Breast epithelium (tissue), 4 donors: ENCODE data around the gene CRIM1. TPM values are rescaled to one million over a fixed set of nuclear protein-coding genes. Genes with fewer than 3 reads are reported as not detected.

Experiments
- DNase-seq, 2 donors: peaks; one replicate each; pipeline ENCODE4 v3.0.0-alpha.2; 2019; ENCODE audit warnings: low spot score in 2 of 2
- H3K27ac ChIP-seq, 2 donors: fragments of 200-600 bp; sonication (generic) in 1 of 2; one replicate each; pipeline ENCODE4 v1.5.1; 2016 to 2019; ENCODE audit warnings: mild to moderate bottlenecking in 1 of 2
- H3K27me3 ChIP-seq, 2 donors: fragments of 200-600 bp; sonication (generic) in 1 of 2; one replicate each; pipeline versions ENCODE4 v1.5.1 to v1.6.0; 2017 to 2019; ENCODE audit warnings: control low read depth in 1 of 2, mild to moderate bottlenecking in 1 of 2
- H3K36me3 ChIP-seq: fragments of 200-600 bp; one replicate; pipeline ENCODE4 v1.5.1; 2019
- H3K4me1 ChIP-seq, 2 donors: fragments of 200-600 bp; sonication (generic); one replicate each; pipeline ENCODE4 v1.5.1; 2016 to 2019; ENCODE audit warnings: control low read depth in 1 of 2
- H3K4me3 ChIP-seq, 3 donors: fragments of 200-600 bp; sonication (generic); 1 replicate in 2 of 3; 2 replicates in 1 of 3; pipeline ENCODE4 v1.5.1; 2016 to 2019; ENCODE audit warnings: mild to moderate bottlenecking in 3 of 3, moderate library complexity in 2 of 3
- H3K9me3 ChIP-seq, 2 donors: fragments of 200-600 bp; sonication (generic) in 1 of 2; one replicate each; pipeline ENCODE4 v1.5.1; 2016 to 2019; ENCODE audit warnings: control low read depth in 1 of 2
- CTCF ChIP-seq, 3 donors: fragments of 450-650 bp; IDR thresholded peaks; one replicate each; pipeline ENCODE4 v1.5.1; 2016 to 2017; ENCODE audit warnings: antibody characterized with exemption in 3 of 3, mild to moderate bottlenecking in 3 of 3, moderate library complexity in 3 of 3
- POLR2A ChIP-seq: fragments of 450-650 bp; IDR thresholded peaks from one replicate; pipeline ENCODE4 v1.6.1; 2016; ENCODE audit warnings: antibody characterized with exemption, mild to moderate bottlenecking, moderate library complexity
- POLR2AphosphoS5 ChIP-seq, 3 donors: sonication (generic); formaldehyde crosslinking; IDR thresholded peaks; one replicate each; pipeline ENCODE4 v1.6.1; 2017; ENCODE audit warnings: antibody characterized with exemption in 3 of 3
- intact Hi-C: fragments of 100-400 bp; cut with DNase I; formaldehyde crosslinking; loops from one replicate; pipeline ENCODE4 v1.15.1; 2023; ENCODE audit warnings: low total_unique reads
- total RNA-seq, 3 donors: library from RNA; depleted of rRNA; stranded (reverse); fragments of >200 nt; gene quantifications; one replicate each; pipeline ENCODE4 v1.1.0, GENCODE V29; 2016

Gene CRIM1
- total RNA-seq, 3 donors from 2014 or later = 166 to 187 (median 178) TPM

DNA sequence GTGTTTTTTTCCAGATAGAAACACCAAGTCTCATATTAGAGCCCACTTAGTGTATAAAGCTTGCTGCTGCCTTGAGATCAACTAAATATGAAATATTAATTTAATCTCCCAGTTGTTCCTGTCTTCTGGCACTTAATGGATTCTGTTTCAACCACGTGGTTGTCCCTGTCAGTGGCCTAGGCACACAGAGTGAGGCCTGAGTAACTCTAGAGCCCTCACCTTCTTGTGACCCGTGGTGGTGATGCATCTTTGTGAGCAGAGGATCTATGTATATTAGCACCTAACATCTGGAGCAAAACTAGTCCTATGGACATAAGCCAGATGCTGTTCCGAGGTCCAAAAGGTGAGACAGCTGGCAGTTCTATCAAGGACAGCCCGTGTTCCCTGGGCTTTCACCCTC, 167.6 kb downstream of the CRIM1 start:
- H3K27me3 ChIP-seq = no peaks in the 10 kb centered on the region
- no peak for TF ChIP-seq CTCF (IDR thresholded peaks at IDR 0.05)
- no peak for TF ChIP-seq POLR2AphosphoS5 (IDR thresholded peaks at IDR 0.05)
- no peak for TF ChIP-seq POLR2A
- intact Hi-C loops = loop anchor here (2.0 kb wide), 1 partner anchor 72 kb away; no protein-coding TSS in a partner anchor
- H3K9me3 ChIP-seq = no peaks in the 10 kb centered on the region
- DNase-seq = no peak
- H3K27ac ChIP-seq = no peak overlapping the region
- H3K36me3 ChIP-seq = peaks cover 2% of the 10 kb centered on the region
- no peak overlapping the region for H3K4me3 ChIP-seq
- H3K4me1 ChIP-seq = no peaks in the 10 kb centered on the region

GRCh38 chr2:36525245-36525644, 169.7 kb downstream of the CRIM1 start:
- intact Hi-C loops = no loop called here
- Histone ChIP-seq H3K27me3 (no peaks in the 10 kb centered on the region), H3K4me3 (no peak overlapping the region), H3K36me3 (no peaks in the 10 kb centered on the region), H3K9me3 (no peaks in the 10 kb centered on the region), H3K4me1 (no peaks in the 10 kb centered on the region), H3K27ac (no peak overlapping the region)
- TF ChIP-seq POLR2AphosphoS5 (IDR thresholded peaks at IDR 0.05) (no peak), CTCF (IDR thresholded peaks at IDR 0.05) (no peak), POLR2A (no peak)
- no peak for DNase-seq

DNA sequence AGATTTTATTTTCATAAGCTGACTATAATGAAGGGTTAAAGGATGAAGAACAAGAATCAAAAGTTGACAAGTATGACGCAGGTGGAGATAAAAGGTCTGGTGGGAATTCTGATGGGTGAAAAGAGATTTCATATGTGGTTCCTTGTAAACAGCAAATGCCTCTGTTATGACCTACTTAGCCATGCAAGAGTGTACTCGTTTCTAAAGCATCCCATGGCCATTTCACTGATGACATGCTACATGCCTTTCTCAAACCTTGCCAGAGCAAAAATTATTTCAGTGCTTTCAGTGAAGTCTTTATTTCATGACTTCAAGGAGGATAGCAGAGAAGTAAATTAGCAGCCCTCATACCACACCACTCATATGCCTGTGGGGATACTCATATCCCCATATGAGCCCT, 170.6 kb downstream of the CRIM1 start:
- TF ChIP-seq POLR2AphosphoS5 (IDR thresholded peaks at IDR 0.05) = no peak
- TF ChIP-seq CTCF (IDR thresholded peaks at IDR 0.05) = no peak
- TF ChIP-seq POLR2A = no peak
- no peaks in the 10 kb centered on the region for H3K36me3 ChIP-seq

DNA sequence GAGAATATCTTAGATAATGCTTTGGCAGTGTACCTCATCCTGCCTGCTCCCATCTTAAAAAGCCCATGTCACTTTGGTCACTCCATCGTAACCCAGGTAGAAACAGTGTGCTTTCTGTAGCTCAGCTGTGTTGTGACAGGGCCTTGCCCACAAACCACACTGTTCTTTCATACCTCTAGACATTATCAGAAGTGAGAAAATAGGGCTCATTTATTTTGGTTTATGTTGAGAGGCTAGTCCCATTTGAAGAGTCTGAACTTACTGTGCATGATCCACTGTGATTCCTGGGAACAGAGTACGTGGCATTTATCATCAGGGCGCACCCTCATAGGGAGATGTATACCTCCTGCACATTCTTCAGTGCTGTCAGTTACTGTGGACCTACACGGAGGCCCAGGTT, 172.7 kb downstream of the CRIM1 start:
- H3K36me3 ChIP-seq = no peaks in the 10 kb centered on the region
- no peaks in the 10 kb centered on the region for H3K9me3 ChIP-seq
- no peak for DNase-seq
- no peak overlapping the region for H3K27ac ChIP-seq
- H3K4me1 ChIP-seq = no peaks in the 10 kb centered on the region
- H3K4me3 ChIP-seq = no peak overlapping the region
- no peaks in the 10 kb centered on the region for H3K27me3 ChIP-seq
- intact Hi-C loops = no loop called here
- no peak for TF ChIP-seq CTCF (IDR thresholded peaks at IDR 0.05)
- no peak for TF ChIP-seq POLR2AphosphoS5 (IDR thresholded peaks at IDR 0.05)
- TF ChIP-seq POLR2A = no peak

More for the DNA sequence above, 170.6 kb downstream of the CRIM1 start:
- Histone ChIP-seq H3K4me1 (no peaks in the 10 kb centered on the region), H3K27me3 (no peaks in the 10 kb centered on the region), H3K27ac (no peak overlapping the region), H3K9me3 (no peaks in the 10 kb centered on the region), H3K4me3 (no peak overlapping the region)
- intact Hi-C loops = no loop called here
- DNase-seq = no peak

- Histone ChIP-seq H3K4me3 (no peak overlapping the region), H3K27ac (no peak overlapping the region), H3K27me3 (no peaks in the 10 kb centered on the region), H3K4me1 (no peaks in the 10 kb centered on the region), H3K9me3 (no peaks in the 10 kb centered on the region), H3K36me3 (no peaks in the 10 kb centered on the region)
- no peak for DNase-seq
- intact Hi-C loops = no loop called here
- TF ChIP-seq CTCF (IDR thresholded peaks at IDR 0.05) = no peak
- TF ChIP-seq POLR2A = no peak
- no peak for TF ChIP-seq POLR2AphosphoS5 (IDR thresholded peaks at IDR 0.05)
These were observed 173.3 kb downstream of the CRIM1 start for GRCh38 chr2:36528766-36529392.
